SW480 (cell line): ENCODE data around the gene POLR1C.
"Not testable (repeated sequence)": the region's sequence is repeated elsewhere in the genome, so short reads cannot be mapped to it uniquely, and the experiment has no call there.

ENCODE experiments used
- DNase-seq: peaks from one replicate; pipeline ENCODE4 v3.0.0-alpha.2; 2016; ENCODE audit warnings: low spot score

The POLR1C gene

DNA sequence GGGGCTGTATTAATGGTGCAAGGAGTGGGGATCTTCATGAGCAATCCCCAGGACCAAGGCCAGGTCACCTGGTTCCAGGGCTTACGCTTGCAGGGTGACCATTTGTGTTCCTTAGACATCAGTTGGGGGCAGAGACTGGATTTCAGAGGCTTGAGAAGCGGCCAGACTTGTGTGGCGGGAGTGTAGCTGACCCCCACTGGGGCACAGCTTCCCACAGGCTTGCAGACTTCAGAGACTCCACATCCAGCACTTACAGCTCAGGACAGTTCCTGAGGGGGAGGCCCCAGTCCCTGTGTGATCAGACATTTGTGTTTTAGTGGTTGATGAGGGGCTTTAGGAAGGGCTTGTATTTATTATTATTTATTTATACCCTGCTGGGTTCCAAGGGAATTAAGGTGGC, 24.2 kb upstream of the POLR1C start:
- DNase-seq = no peak

DNA sequence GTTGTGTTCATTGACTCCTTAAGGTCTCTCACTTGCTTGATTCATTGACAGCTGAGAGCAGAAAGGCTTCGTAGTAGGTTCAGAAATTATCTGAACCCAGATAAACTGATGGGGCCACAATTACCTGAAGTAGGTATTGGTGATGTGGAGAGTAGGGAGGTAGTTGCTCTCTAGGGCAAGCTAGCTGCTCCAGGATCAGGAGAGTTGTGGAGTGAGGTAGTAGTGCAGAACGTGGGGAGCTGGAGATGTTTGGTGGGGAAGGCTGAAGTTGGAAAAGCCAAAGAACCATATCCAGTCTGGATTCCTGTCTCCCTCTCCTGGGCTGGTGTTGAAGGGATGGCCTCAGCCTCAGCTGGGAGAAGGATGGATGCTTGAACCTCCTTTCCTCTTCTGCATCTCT, 23.7 kb upstream of the POLR1C start:
- DNase-seq = no peak

GRCh38 chr6:43493833-43494232, 23.1 kb upstream of the POLR1C start:
- no peak for DNase-seq

DNA sequence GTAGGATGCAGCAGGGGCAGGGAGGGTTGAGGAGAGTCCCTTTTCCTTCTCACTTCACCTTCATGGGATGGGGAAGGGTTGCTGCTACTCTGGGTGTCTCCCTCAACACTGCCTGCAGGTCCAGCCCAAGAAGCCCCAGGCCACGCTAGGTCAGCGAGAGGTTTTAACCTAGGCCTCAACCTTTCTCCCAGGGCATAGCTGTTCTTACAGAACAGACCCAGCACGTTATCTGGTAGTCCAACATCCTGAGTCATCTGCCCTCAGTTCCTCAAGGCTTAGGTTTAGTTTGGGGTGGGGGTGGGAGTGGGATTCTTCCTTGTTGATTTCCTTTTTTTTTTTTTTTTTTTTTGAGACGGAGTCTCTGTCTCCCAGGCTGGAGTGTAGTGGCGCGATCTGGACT, 22.6 kb upstream of the POLR1C start:
- no peak for DNase-seq

- no peak for DNase-seq
Observed at GRCh38 chr6:43494766-43495165, 22.1 kb upstream of the POLR1C start.

GRCh38 chr6:43495409-43495941, 21.4 kb upstream of the POLR1C start:
- peak; percentile 66 for DNase-seq

DNA sequence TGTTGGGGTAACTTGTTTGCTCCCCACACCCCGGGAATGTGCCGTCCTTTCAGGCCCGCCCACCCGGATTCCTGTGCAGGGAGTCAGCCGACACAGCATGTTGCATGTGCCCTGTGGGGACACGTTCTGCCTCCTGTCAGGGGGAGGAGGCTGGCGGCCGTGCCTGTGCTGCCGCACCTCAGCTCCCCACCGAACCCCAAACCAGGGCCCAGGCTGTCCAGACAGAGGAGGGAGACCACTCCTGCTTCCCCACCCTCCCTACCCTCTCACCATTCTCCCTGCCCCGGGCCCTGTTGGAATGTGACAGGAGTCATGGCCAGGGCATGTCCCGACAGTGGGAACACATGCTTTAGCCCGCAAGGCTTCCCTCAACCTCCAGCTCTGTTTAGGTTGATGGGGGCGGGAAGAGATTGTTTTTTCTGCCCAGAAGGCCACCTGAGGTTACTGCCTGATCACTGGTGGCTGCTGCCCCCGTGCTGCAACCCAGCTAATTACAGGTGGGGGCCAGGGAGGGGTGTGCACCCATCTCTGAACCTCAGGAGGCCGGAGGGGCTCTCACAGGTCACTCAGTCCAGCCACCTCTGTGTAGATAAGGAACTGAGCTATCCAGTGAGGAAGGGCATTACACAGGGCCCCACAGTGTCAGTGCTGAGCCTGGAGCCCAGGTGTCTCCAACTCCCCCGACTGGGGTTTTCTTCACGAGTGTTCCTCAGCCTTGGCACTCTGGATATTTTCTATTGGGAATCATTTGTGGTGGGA, 20.3 kb upstream of the POLR1C start:
- peak; percentile 64 for DNase-seq

DNA sequence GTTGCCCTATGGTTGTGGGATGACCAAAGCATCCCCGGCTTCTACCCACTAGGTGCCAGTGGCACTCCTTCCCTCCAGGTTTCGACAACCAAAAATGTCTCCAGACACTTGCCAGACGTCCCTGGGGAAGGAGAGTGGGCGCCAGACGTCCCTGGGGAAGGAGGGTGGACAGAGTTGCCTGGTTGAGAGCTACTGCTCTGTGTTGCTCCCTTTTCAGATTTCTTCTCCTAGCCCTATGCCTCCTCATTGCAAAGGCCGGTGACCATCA, 19.8 kb upstream of the POLR1C start:
- no peak for DNase-seq

- DNase-seq = no peak
Observed at GRCh38 chr6:43497689-43498088, 19.2 kb upstream of the POLR1C start.

DNA sequence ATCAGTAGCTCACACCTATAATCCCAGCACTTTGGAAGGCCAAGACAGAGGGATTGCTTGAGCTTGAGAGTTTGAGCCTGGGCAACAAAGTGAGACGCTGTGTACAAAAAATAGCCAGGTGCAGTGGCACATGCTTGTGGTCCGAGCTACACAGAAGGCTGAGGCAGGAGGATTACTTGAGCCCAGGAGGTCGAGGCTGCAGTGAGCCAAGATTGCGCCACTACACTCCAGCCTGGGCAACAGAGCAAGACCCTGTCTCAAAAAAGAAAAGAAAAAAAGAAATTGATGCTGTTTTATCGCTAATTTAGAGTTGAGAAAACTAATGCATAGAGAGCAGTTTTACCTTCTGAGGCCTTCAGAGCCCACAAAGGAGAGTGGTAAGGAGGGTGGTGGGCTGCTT, 18.6 kb upstream of the POLR1C start:
- not testable (repeated sequence) for DNase-seq

DNA sequence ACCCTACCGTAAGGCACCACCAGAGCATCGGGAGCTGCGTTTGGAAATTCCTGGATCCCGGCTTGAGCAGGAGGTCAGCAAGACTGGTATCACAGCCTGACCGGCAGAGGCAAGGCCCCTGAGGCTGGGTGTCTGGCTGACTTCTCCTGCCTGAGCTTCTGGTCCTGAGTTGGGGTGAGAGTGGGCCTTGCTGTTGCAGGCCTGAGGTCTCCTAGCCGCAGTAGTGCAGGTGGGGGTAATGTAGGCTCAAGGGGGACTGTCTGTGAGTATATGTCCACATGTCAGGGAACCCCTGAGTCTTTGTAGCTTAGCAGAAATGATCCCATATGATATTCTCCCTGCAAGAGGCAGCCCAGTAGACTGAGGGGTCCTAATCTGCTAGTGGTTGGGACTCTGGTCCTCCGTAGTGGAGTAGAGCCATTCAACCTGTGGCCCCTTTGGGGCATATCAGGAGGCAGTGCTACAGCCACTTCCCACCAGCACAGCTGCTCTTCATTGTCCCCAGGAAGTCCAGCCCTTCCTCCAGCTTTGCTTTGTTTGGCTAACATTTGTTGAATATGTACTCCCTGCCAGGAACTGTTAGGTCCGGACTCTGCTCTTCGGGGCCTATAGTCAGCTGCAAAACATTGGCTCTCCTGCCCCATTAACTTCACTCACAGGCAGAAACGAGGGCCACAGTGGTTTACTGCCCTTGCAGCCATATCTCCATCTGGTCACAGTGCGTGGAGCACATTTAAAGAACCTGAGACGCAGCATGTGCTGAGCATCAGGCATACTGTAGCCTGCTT, 17.7 kb upstream of the POLR1C start:
- no peak for DNase-seq

- DNase-seq = no peak
Observed at GRCh38 chr6:43500921-43501320, 16.0 kb upstream of the POLR1C start.

DNA sequence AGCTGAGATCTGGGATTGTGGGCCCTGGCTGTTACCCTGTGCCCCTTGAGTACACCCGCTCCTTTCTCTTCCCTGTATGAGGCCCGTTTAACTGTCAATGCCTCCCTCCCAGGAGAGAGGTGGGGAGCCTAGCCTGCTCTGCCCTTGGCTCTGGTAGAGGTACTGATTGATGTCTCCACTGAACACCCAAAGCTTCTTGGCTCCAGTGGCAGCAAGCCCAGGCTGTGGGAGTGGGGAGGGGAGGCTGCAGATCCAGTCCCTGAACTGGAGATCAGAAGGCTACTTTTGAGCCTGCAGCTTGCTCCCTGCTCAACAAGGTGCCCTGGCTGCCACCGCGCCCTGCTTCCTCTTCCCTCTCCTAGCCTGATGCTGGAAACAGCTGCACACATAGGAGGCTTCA, 14.2 kb upstream of the POLR1C start:
- no peak for DNase-seq

GRCh38 chr6:43503443-43503842, 13.4 kb upstream of the POLR1C start:
- DNase-seq = no peak

GRCh38 chr6:43504756-43505593, 11.9 kb upstream of the POLR1C start:
- DNase-seq = no peak

DNA sequence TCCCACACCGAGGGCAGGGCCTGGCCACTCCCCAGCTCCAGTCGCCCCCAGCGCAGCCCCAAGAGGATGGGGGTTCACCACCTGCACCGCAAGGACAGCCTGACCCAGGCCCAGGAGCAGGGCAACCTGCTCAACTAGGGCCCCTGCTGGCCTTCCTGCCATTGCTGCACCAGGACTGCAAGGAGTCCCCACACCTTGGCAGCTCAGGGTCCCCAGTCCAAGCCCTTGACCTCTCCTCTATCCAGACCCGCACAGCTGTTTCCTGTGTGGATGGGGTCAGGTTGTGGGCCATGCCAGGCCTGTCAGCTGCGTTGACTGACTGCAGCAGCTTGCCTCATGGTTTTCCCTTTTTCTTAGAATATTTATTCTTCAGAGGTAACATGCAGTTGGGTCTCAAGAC, 11.2 kb upstream of the POLR1C start:
- DNase-seq = no peak

DNA sequence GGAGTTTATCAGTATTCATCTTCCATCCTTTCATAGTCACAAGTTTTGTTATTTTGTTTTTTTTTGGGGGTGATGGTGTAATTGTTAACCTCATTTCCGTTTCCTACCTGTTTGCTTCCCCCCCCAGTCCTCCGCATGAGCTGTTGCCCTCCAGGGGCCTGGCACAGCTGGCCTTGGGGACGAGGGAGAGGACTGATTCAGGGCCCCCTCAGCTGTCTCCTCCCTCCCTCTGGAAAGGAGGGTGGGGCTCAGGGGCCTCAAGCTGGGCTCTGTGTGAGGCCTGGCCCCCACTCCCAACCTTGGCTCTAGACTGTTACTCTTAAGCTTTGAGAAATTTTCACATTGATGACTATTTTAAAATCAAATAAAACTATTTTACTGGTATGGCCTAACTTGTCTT, 10.7 kb upstream of the POLR1C start:
- no peak for DNase-seq

- DNase-seq = peak; percentile 48
Observed at GRCh38 chr6:43506667-43507471, 10.0 kb upstream of the POLR1C start.

DNA sequence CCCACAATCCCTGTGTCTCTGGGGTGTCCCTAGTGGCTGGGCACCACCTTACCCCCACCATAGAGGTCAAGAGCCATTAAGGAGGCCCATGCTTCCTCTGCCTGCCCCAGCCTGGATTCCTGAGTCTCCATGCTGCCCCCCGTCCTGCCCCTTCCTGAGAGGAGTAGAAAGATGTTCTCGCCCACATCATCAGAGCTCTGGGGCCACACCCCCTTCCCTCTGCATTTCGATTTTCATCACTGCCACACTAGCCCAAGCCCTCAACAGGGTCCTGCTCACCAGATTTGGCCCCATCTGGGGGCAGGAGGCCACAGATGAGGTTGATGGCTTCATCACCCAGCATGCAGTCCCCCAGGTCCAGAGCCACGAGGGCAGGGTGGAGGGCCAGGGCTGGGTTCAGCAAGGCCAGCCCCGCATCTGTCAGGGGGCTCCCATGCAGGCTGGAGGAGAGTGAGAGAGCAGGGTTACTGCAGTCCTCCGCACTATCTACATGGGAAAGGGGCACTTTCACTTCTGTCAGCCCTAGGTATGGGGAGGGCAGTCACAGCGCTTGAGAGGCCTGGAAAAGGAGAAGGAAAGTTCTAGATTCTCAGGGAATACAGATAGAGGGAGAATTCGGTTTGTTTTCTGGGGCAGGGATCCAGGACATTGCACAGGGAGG, 8.3 kb upstream of the POLR1C start:
- DNase-seq = no peak

- DNase-seq = no peak
Observed at GRCh38 chr6:43509142-43509983, 7.5 kb upstream of the POLR1C start.
